Stimulated activated CD8-positive, alpha-beta memory T cell treated with anti-CD3 and anti-CD28 coated beads, Interleukin-12 subunit alpha, Interleukin-12 subunit beta, amount 100 ng/mL, for 24 hours (primary cell): Measurements from ENCODE around the gene SYCN.
"Not testable (repeated sequence)": the region's sequence is repeated elsewhere in the genome, so short reads cannot be mapped to it uniquely, and the experiment has no call there.

Experiments
- DNase-seq: peaks from one replicate; pipeline ENCODE4 v3.0.0-alpha.2; 2020; ENCODE audit errors: extremely low read depth

SYCN gene, protein sequence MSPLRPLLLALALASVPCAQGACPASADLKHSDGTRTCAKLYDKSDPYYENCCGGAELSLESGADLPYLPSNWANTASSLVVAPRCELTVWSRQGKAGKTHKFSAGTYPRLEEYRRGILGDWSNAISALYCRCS

DNA sequence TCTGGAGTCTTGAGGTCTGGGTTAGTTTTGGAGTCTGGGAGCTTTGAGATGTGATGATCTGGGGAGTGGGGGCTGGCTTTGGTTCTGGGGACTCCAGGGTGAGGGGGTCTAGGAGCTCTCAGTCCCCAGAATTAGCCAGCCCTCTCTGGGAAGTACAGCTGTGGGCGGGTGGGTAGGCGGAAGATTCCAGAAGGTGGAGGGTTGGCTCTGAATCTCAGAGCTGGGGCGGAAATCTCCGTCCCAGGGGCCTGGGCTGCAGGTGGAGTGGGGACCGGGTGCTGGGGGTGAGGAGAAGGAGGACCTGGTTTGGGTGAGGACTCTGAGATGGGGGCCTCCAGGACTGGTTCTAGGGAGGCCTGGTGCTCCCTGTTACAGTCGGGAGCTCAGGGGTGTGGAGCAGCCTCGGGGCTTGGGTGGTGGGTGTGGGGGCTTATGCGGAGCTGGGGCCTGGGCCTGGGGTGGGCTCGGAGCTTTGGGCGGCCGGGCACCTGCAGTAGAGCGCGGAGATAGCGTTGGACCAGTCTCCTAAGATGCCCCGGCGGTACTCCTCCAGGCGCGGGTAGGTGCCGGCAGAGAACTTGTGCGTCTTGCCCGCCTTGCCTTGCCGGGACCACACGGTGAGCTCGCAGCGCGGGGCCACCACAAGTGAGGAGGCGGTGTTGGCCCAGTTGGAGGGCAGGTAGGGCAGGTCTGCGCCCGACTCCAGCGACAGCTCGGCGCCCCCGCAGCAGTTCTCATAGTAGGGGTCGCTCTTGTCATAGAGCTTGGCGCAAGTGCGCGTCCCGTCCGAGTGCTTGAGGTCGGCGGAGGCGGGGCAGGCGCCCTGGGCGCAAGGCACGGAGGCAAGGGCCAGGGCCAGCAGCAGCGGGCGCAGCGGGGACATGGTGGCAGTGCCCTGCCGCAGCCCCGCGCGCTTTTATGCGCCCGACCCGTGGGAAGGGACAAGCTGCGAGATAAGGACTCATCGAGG, at the start of gene SYCN:
SYCN (minus strand) TSS at position 892 of the 970 bp plus-strand sequence; CDS start at position 883, 9 bp downstream.
- DNase-seq, result no peak

DNA sequence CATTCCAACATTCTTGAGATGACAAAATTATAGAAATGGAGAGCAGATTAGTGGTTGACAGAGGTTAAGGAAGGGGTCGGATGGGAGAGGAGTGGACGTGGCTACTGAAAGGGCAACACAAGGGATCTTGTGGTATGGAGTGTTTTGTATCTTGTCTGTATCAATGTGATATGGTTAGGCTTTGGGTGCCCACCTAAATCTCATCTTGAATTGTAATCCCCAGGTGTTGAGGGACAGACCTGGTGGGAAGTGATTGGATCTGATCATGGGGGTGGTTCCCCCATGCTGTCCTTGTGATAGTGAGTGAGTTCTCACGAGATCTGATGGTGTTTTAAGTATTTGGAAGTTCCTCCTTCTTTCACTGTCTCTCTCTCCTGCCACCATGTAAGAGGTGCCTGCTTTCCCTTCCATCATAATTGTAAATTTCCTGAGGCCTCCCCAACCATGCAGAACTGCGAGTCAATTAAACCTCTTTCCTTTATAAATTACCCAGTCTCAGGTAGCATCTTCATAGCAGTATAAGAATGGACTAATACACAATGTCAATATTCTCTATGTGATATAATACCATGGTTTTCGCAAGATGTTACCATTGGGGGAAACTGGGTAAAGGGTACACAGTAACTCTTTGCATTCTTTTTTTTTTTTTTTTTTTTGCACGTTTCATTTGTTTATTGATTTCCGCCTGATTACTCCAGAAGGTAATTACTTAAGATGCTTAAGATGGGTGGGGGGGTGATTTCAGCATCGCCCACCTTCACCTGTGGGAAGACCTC, 49.5 kb upstream of the SYCN start:
- no peak for DNase-seq

DNA sequence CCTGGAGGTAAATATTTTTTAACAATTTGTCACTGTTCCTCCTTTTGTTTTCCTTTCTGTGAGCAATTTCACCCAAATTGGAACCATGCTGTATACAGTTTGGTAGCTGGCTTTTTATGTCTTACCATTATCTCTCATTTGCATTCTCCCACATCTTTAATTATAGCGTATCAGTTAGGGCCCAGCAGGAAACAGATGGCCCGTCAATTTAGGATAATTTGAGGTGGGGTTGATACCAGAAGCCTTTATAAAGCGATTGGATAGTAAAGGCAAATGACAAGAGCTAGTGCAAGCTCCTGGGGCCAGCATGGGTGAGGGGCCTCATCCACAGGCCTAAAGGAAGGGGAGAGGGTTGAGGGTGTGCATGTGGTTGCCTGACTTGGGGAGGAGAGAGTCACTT, 48.4 kb upstream of the SYCN start:
- no peak for DNase-seq

DNA sequence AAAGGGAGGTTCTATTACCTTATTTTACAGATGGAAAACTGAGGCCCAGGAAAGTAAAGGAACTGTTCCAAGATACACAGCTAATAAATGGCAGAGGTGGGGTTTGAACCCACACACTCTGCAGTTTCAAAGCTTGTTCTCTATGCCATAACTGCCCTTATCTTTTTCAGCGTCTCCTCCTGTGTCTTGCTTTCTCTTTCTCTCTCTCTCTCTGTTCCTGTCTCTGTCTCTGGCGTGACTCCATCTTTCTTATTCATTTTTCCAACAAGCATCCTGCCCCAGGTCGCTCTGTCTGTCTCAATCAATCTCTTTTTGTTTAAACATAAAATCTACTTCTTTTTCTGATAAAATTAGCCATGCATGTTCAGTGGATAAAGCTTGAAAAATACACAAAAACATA, 47.8 kb upstream of the SYCN start:
- DNase-seq, result no peak

DNA sequence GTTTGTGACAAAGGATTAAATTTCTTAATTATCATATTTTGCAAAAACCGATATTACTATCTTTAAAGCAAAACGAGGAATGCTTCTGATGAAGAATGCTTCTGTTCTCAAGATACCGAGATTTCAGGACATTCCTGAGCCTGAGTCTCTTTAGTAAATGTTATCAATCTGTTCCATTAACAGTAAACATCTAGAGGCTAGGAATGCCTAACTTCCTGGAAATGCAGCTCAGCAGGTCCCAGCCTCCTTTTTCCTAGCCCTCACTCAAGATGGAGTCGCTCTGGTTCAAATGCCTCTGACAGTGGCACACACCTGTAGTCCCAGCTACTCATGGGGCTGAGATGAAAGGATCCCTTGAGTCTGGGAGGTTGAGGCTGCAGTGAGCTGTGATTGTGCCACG, 47.0 kb upstream of the SYCN start:
- no peak for DNase-seq

DNA sequence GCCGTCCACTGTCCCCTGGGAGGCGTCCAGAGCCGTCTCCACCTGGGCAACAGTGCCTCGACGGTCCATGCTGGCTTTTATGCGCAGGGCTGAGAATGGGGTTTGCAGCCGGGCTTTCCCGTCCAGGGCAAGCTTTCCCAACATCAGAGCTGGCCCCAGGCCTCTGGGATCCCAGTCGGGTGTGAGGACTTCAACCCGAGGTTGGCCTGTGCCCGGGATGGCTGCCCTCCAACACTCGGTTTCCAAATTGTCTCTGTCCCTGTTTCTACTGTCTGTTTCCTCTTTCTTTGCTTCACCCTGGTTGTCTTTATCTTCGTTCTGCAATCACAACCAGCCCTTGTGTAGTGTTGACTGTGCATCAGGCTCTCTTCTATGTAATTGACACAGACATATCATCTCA, 44.7 kb upstream of the SYCN start, which contains the start of gene IFNL4:
IFNL4 (minus strand) TSS at position 51 of the 400 bp plus-strand sequence.
- no peak for DNase-seq

DNA sequence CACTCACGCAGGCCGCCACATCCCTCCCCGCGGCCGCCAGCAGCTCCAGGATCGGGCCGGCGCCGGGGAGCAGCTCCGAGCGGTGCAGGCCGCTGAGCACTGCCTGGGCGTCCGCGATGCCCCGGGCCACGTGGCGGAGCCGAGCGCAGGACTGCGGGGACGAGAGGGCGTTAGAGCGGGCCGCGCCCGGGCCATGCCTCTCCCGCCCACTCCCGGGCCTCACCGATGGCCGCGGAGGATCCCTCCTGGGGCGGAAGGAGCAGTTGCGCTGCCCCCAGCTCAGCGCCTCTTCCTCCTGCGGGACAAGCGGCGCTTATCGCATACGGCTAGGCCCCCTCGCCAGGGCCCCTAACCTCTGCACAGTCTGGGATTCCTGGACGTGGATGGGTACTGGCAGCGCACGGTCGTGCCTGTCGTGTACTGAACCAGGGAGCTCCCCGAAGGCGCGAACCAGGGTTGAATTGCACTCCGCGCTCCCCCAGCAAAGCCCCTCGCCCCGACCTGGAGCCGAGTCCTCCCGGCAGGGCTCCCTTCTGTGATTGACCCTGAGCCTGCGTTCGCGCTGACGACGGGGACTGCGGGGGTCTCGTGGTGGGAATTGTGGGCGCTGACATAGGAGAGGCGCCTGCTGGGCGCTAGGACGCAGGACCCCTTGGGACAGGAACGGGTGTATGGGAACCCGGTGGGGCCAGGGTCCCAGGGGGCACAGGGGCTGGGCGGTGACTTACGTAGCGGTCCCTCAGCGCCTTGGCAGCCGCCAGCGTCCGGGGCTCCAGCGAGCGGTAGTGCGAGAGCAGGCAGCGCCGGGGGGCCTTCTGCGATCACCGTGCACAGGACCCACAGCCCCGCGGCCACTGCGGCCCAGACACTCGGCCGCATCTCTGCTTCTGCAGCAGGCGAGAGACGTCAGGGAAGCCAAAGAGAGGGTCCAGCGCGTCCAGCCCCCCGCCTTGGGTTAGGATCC, 43.9 kb upstream of the SYCN start:
- DNase-seq, result no peak

DNA sequence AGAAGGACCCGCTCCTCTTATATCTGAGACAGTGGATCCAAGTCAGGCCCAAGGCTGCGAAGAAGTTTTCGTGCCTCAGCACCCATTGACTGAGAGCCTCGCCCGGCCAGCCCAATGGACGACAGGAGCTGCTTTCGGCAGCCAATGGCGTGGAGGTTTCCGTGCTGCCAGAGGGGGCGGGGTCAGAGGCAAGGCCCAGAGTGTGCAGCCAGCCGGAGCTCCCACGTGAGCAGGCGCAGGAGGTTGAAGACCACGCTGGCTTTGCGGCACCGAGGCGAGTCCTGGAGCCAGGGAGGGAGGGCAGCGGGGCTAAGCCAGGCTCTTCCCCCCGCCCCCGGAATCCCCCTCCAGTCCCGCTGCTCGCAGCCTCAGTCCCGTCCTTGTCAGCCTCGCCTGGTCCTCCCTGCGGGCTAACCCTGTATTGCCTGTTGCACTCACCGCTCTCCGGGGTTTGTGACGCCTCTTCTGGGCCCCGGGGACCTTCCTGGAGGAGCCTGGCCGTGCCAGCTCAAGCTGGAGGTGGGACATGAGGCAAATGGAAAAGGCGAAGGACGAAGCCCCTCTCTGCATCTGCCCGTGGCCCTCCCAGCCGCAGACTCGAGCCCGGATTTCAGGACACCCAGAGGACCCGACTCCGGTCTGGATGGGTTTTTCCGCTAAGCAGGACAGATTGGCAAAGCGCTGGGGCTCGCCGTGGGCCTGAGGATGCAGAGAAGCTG, 43.0 kb upstream of the SYCN start:
- no peak for DNase-seq

DNA sequence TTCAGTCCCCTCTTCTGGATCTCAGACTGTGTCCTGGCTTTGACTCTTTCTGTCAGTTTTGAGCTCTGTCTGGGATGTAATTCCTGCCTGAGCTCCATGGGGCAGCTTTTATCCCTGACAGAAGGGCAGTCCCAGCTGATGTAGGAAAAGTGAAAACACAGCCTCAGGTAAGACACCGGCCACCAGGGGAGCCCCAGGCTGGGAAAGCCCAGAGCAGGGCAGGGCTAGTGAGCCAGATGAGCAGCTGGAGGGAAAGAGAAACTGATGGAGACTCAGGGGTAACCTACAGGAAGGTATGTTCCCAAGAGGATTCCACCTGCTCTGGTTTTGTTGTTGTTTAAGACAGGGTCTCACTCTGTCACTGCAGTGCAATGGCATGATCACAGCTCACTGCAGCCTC, 41.1 kb upstream of the SYCN start:
- DNase-seq, result not testable (repeated sequence)

DNA sequence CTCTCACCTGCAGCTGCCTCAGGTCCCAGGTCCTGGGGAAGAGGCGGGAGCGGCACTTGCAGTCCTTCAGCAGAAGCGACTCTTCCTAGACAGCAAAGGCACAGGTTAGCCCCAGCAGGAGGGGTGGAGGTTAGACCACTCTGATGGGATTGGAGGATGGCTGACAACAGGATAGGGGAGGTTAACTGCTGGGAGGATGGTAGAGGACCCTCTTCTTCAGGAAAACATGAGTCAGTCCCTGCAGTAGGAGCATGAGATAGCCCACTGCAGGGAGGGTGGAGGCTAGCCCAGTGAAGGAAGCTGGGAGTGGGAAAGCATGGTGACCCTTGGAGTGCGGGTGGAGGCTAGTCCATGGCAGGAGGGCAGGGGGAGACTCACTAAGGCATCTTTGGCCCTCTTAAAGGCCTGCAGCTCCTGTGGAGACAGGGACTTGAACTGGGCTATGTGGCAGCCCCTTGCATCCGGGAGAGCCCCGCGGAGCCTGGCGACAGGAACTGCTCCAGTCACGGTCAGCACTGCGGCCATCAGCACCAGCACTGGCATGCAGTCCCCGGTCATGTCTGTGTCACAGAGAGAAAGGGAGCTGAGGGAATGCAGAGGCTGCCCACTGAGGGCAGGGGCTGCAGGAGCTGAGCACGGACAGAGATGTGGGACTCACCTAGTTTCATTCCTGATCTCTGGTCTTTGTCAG, 40.5 kb upstream of the SYCN start, which contains the start of gene IFNL3:
IFNL3 (minus strand) TSS at position 597 of the 691 bp plus-strand sequence; CDS start at position 558, 39 bp downstream.
- not testable (repeated sequence) for DNase-seq

DNA sequence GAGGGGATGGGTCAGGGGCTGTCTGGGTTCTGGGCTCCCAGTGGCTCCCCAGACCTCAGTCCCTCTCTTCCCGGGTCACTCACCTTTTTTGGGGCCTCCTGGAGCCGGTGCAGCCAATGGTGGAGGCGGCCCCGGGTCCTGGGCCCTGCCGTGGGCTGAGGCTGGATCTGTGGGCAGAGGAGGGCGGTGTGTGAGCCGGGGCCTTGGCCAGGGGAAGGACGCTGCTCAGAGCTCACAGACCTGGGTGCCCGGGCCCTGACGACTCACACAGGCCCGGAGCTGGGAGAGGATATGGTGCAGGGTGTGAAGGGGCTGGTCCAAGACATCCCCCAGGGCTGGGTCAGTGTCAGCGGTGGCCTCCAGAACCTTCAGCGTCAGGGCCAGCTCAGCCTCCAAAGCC, 39.7 kb upstream of the SYCN start:
- not testable (repeated sequence) for DNase-seq

DNA sequence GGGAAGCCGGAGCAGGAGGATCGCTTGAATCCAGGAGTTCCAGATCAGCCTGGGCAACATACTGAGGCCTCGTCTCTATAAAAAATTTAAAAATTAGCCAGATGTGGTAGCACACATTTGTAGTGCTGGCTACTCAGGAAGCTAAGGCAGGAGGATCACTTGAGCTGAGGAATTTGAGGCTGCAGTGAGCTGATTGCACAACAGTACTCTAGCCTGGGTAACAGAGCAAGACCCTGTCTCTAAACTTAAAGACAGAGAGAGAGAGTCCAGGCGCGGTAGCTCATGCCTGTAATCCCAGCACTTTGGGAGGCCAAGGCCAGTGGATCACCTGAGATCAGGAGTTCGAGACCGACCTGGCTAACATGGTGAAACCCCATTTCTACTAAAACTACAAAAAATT, 36.4 kb upstream of the SYCN start:
- no peak for DNase-seq

DNA sequence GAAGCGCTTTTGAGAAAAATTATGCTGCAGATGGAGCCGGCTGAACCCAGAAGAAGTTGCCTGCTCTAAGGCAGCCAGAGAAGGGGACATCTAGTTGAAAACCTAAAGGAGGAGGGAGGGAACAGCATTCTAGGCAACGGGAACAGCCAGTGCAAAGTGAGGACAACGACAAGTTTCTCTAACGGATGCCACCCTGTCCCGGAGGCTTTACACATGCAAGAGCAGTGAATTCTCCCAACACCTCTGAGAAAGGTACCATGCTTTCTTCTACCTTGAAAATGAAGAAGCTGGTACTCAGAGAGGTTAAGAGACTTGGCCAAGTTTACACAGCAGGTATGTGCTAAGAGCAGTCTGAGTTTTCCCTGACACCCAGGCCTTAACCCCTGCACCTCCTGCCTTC, 34.9 kb upstream of the SYCN start:
- DNase-seq, result no peak

DNA sequence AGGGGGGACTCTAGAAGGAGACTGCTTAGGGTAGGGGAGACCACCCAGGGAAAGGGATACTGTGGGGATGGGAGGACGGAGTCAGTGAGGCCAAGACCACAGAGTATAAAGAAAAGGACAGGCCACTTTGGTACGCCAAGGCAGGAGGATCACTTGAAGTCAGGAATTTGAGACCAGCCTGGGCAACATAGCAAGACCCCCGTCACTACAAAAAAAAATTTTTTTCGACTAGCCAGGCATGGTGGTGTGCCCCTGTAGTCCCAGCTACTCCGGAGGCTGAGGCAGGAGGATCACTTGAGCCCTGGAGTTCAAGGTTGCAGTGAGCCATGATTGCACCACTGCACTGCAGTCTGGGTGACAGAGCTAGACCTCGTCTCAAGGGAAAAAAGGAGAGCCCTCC, 34.1 kb upstream of the SYCN start:
- no peak for DNase-seq

DNA sequence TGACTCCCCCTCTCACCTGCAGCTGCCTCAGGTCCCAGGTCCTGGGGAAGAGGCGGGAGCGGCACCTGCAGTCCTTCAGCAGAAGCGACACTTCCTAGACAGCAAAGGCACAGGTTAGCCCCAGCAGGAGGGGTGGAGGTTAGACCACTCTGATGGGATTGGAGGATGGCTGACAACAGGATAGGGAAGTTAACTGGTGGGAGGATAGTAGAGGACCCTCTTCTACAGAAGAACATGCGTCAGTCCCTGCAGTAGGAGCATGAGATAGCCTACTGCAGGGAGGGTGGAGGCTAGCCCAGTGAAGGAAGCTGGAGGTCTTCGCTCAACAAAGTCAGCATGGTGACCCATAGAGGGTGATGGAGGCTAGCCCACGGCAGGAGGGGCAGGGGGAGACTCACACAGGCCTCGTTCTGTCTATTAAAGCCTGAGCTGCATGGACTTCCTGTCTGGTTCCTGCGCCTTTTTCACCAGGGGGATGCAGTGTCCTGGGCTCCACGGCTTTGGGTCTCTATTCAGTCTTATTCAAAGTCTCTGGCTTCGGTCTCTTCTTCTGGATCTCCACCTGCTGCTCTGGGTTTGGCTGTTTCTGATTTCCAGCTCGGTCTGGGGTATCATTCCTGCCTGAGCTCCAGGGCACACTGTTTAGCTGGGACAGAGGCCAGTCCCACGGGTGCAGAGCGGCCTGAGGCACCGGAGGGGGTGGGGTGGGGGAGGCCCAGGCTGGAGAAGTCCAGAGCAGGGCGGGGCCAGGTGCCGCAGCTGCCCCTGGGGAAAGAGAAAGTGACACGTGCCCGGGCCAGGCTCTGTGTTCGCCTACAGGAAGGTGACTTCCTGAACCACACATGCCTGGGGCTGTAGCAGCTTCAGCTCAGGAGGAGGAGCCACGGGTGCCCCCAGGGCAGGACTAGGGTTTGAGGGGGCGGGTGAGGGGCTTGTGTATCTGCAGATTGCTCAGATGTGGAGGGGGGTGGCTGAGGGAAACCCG, 33.4 kb upstream of the SYCN start:
- DNase-seq, result no peak

DNA sequence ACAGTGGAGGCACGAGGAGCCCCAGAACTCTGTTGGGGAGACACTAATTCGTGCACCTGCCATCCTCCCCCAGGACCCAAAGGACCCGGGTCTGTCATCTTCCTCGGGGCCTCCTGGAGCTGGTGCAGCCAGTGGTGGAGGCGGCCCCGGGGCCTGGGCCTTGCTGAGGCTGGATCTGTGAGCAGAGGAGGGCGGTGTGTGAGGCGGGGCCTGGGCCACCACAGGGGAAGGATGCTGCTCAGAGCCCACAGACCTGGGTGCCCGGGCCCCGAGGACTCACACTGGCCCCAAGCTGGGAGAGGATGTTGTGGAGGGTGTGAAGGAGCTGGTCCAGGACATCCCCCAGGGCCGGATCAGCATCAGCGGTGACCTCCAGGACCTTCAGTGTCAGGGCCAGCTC, 32.5 kb upstream of the SYCN start:
- no peak for DNase-seq

DNA sequence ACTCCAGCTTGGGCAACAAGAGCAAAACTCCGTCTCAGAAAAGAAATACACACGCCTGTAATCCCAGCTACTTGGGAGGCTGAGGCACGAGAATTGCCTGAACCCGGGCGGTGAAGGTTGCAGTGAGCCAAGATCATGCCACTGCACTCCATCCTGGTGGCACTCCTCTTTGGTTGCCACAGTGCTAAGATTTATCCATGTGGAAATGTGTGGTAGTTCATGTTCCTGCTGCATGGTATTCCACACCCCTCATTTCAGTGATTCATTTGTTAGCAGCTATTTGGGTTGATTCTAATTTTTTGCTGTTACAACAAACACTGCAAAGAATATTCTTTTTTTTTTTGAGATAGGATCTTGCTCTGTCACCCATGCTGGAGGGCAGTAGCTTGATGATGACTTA, 28.6 kb upstream of the SYCN start:
- no peak for DNase-seq

DNA sequence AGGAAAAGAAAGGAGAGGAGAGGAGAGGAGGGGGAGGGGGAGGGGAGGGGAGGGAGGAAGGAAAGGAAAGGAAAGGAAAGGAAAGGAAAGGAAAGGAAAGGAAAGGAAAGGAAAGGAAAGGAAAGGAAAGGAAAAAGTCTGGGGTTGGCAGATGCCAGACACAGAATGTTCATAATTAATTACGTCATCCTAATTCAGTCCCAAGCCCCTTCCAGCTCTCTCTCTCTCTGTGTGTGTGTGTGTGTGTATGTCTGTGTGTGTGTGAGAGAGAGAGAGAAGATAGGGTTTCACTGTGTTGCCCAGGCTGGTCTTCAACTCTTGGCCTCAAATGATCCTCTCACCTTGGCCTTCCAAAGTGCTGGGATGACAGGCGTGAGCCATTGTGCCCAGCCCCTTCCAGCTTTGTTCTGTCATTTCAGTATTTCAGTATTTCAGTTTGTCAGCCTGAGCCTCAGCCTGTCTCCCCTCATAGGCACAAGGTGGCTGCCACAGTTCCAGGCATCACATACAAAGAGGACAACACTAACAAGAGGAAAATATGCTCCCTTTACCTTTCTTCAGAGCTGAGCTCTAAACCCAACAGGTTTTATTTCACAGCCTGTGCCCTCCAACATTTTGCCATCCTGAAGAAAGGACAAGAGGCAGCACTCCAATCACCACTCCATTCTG, 26.2 kb upstream of the SYCN start:
- no peak for DNase-seq
